GM10266 (cell line): ENCODE measurements around the gene ADGRE1.

ENCODE experiments used
- DNase-seq: peaks from one replicate; pipeline ENCODE4 v3.0.0; 2012; ENCODE audit errors: extremely low spot score
- TF ChIP-seq, protein P1 (sequence below): IDR thresholded peaks from 2 replicates; pipeline ENCODE4 v1.5.1; 2012; ENCODE audit warnings: mild to moderate bottlenecking, low read depth; ENCODE audit not compliant: control insufficient read depth, insufficient read depth; ENCODE audit errors: missing control alignments

ADGRE1 gene

DNA sequence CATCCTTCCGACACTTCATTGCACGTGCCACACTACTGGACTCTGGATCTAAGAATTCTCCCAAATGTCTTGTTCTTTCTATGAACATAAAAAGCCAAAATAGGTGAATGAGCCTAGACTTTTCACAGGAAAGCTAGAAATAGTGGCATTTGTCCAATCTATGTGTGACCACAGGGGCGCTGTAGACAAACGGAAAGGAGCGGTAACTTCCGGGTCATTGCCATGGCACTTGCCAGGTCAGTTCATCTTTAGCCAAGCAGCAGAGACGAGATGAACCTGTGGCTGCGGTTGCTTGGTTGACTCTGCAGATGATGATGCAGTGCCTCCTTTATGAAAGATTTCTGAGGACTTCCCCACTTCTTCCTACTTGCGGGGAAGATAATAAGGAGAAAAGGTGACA is 65.6 kb downstream of the ADGRE1 start:
- TF ChIP-seq, protein P1, sequence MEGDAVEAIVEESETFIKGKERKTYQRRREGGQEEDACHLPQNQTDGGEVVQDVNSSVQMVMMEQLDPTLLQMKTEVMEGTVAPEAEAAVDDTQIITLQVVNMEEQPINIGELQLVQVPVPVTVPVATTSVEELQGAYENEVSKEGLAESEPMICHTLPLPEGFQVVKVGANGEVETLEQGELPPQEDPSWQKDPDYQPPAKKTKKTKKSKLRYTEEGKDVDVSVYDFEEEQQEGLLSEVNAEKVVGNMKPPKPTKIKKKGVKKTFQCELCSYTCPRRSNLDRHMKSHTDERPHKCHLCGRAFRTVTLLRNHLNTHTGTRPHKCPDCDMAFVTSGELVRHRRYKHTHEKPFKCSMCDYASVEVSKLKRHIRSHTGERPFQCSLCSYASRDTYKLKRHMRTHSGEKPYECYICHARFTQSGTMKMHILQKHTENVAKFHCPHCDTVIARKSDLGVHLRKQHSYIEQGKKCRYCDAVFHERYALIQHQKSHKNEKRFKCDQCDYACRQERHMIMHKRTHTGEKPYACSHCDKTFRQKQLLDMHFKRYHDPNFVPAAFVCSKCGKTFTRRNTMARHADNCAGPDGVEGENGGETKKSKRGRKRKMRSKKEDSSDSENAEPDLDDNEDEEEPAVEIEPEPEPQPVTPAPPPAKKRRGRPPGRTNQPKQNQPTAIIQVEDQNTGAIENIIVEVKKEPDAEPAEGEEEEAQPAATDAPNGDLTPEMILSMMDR = no peak
- no peak for DNase-seq

DNA sequence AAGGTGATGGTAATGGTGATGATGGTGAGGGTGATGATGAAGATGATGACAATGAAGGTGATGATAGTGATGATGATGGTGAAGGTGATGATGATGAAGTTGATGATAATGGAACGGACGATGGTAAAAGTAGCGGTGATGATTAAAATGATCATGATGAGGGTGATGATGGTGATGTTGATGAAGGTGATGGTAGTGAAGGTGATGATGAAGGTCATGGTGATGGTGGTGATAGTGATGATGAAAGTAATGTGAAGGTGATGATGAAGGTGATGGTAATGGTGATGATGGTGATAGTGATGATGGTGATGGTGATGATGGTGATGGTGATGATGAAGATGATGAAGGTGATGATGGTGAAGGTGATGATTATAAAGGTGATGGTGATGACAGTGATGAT is 67.7 kb downstream of the ADGRE1 start:
- no peak for DNase-seq
- TF ChIP-seq, protein P1 = no peak

DNA sequence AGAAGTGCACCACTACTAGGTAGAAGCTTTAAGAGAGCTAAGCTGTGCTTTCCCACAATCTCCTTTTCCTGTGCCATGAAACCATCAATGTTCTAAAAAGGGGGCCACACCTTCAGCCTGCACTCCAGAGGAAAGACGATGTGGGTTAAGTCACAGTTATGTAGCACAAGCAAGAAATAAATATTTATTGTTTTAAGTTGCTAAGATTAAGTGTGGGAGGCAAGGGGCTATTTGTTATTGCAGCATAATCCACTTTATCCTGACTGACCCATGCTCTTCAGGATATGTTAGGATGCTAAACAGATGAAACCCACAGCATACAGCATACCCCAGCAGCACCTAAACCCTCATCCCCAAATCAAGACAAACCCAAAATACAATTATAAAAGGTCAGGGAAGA is 69.2 kb downstream of the ADGRE1 start:
- TF ChIP-seq, protein P1 = no peak
- DNase-seq = no peak

DNA sequence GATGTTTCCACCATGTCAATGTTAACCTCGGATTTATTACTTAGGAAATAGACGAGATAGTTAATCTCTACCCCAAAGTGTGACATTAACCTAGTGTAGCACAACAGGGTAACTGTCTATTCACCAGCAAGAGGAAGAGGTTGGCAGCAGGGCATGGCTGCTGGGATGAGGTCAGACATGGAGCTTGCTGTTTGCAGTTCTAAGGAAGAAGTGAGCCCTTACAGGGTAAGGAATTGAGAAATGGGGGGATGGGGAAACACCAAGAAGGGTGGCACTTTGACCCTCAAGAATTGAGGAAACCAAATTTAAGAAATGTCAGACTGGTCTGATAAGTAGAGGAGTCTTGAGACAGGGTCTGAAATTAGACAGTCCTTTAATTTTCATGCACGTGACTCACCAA is 71.4 kb downstream of the ADGRE1 start:
- DNase-seq = no peak
- TF ChIP-seq, protein P1 = no peak

DNA sequence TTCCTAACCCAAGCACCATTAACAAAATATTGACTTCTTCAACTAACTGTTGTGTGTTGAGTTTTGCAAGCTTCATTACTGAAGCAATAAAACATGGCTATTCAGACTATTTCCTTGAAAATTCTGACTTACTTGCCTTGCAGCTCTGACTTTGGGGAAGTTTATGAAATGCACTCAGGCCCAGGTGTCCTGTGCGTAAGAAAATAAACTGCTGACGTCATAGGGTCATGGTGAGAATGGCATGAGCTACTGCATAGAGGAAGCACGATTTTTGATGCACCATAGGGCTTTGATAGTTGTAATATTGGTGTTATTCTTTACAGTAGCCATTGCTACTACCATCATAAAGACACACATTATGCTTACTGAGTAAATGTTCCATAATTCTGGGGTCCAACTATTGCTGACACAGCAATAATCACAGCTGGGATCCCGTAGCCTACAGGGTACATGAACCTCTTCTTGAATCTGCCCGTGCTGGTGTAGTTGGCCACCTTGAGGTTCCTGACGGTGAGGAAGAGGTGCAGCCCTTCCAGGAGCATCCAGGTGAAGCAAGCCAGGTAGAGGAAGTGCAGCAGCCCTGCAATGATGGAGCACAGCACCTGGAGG is 76.0 kb downstream of the ADGRE1 start:
- no peak for DNase-seq
- TF ChIP-seq, protein P1 = no peak

DNA sequence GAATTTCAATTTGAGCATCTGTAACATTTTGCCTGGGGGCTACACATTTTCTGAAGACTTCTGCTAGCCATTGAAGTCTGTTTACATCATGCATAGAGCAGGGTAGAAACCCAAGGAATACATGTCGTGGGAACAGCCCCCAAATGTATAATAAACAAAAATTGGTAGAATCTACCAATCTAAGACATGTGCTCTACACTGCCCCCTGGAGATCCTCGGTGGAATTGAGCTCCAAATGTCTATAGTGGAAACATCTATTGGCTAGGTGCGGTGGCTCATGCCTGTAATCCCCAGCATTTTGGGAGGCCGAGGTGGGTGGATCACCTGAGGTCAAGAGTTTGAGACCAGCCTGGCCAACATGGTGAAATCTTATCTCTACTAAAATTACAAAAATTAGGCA is 76.6 kb downstream of the ADGRE1 start:
- peak; percentile 18 for DNase-seq
- TF ChIP-seq, protein P1 = peak; percentile 49

DNA sequence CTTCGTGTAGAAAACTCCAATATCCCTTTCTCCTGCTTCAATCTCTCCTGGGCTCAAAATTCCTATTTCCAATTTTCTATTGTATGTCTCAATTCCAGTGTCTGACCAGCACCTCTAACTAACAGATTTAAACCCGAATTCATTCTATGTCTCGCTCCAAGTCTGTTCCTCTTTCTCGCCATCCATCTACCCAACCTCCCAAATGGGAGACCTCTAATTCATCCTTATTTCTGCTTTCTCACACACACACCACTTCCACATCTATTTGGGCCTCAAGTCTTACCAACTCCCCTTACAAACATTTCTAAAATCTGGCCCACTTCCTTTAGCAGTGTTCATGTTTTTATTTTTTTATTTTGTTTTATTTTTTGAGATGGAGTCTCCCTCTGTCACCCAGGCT is 80.6 kb downstream of the ADGRE1 start:
- DNase-seq = no peak
- TF ChIP-seq, protein P1 = no peak
